Activated CD4-positive, alpha-beta T cell treated with anti-CD3 and anti-CD28 coated beads, Interleukin-2, amount 50 U/mL, for 4 hours (primary cell): ENCODE results near the gene OCA2.
"Not testable (repeated sequence)": the region's sequence is repeated elsewhere in the genome, so short reads cannot be mapped to it uniquely, and the experiment has no call there.

Experiments
- DNase-seq, 2 experiments: peaks; one replicate each; pipeline ENCODE4 v3.0.0-alpha.2; 2020

The OCA2 gene

DNA sequence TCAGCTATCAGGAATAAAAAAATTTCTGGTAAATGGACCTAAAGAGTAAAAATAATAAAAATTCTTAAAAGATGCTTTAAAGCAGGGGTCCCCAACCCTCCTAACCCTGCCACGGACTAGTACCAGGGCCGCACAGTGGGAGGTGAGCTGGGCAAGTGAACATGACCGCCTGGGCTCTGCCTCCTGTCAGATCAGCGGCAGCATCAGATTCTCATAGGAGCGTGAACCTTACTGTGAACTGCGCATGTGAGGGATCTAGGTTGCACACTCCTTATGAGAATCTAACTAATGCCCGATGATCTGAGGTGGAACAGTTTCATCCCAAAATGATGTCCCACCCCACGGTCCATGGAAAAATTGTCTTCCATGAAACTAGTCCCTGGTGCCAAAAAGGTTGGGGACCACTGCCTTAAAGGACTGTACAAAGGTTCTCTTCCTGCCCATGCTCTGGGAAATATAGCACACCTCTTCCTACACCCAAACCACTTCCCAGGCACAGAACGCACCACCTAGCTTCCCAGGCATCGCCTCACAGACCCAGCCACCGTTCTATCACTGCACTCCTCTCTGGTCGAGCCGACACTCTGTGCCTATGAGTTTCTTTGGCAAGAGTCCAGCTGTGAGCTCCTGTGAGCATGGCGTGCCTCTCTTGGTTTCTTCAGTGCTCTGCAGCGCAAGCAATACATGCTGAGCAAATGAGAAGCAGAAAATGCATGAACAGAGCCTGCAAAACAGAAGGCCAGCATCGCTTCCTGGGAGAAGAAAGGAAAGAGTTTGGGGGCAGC lies 104.9 kb downstream of the OCA2 start:
- no peak for DNase-seq

GRCh38 chr15:27993544-27993943 lies 105.6 kb downstream of the OCA2 start:
- DNase-seq: no peak

DNA sequence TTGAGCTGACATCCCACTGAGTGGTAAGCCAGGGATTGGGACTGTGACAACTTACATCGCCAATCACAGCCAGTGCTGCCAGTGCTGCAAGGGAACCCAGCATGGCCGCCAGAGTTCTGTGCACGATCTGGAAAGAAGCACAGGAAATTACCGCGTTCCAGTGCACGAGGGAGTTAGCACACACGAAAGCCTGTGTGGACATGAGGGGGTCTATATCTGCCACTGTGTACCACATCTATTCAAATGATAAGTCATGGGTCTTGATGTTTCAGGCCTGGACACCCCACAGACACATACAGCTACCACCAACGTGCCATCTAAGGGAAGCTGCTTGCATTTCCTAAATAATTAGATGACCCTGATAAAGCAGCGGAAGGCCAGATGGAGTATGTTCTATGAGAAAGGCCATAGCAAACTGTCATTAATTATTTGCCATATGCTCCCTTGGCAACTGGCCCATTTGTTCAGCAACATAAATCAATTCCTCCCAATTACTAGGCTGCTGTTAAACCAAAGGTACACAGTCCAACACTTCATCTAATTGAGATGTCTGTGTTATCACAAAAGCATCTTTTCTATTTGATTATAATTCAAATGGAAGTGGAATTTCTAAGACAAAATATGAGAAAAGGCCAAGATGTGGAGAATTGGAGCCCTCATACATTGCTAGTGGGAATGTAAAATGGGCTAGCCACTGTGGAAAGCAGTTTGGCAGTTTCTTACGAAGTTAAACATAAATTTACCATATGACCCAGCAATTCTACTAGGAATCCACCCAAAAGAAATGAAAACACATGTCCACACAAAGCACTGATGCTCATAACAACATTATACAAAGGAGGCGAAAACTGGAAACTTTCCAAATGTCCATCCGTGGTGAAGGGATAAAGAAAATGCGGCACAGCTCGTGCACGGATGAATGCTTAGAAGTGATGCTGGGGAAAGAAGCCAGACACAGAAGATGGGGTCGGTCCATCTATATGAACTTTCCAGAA lies 108.3 kb downstream of the OCA2 start:
- DNase-seq: no peak

- no peak for DNase-seq
These were observed 109.3 kb downstream of the OCA2 start for GRCh38 chr15:27989838-27990237.

DNA sequence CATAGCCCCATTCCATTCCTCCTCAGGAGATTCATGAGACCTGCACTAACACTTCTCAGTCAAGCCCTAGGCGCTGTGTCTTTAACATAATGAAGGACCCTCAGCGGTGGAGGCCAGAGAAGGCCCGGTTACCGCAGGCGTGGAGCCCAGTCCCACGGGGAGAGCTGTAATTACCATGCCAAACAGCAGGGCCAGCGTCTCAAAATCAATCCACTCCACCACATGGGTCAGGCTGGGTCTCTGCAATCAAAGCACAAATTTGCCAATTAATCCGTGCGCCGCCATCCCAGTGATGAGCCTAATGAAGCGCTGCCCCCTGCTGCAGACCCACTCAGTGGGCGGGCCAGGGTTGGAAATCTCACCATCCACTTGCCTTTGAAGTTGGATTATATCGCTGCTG lies 109.7 kb downstream of the OCA2 start:
- DNase-seq: no peak

DNA sequence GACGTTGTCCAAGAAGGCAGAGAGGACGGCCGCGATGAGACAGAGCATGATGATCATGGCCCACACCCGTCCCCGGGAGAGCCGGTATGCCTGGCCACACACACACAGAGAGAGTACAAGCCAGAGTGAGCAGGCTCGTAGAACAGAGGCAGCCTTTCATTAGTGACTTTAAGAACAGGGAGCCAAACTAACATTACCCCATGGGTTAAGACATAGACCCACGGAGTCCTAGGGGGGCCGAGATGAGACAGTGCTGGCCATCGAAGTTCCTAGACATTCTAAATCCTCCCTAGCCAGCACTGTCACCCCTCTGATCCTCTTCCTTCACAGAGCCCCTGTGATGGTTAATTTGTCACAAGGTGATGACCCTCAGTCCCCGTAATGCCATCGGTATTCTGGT lies 114.0 kb downstream of the OCA2 start:
- no peak for DNase-seq

- DNase-seq: no peak
These were observed 115.6 kb downstream of the OCA2 start for GRCh38 chr15:27983496-27983895.

DNA sequence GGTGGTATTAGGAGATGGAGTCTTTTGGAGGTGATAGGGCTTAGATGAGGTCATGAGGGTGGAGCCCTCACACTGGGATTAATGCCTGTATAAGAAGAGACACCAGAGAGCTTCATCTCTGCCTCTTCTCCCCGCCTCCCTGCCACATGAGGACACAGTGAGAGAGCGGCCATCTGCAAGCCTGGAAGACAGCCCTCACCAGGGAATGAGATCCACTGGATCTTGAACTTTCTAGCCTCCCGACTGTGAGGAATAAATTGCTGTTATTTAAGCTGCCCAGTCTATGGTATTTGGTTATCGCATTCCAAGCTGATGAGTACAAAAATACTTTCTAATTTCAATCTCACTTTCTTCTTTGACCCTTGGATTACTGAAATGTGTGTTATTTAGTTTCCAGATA lies 121.4 kb downstream of the OCA2 start:
- DNase-seq: no peak

GRCh38 chr15:27973886-27974285 lies 125.2 kb downstream of the OCA2 start:
- no peak for DNase-seq

DNA sequence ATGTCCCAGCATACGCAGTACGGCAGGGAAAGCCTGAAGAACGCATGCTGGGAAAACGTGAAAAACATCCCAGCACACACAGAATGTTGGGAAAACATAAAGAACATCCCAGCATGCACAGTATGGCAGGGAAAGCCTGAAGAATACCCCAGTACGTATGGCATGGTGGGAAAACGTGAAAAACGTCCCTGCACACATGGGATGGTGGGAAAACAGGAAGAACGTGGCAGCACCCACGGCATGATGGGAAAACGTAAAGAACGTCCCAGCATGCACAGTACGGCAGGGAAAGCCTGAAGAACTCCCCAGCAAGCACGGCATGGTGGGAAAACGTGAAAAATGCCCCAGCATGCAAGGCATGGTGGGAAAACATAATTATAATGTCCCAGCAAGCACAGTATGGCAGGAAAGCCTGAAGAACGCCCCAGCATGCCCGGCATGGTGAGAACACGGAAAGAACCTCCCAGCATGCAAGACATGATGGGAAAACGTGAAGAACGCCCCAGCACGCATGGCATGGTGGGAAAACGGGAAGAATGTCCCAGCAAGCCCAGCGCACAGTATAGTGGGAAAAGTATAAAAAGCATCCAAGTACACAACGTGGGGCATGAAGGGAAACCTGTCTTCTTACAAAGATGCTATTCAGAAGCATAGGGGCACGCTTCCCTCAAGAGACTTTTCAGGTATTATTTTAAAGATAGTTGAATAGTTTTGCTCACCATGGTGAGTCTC lies 128.3 kb downstream of the OCA2 start:
- no peak for DNase-seq

DNA sequence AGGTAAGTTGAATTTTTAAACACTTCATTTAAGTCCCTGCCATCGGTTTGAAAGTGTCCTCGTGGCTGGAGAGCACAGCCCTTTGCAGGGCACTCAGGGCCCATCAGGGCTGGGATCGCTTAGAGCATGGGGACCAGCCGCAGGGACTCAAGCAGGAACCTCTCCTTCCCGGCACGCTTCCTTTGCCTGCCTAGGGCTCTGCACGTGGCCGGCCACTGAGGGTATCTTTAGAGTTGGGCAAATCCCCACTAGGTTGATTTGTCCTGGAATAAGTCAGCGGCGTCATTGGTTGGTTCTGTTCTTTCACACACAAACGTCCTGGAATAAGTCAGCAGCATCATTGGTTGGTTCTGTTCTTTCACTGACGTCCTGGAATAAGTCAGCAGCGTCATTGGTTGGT lies 131.6 kb downstream of the OCA2 start:
- no peak for DNase-seq

GRCh38 chr15:27965546-27965945 lies 133.6 kb downstream of the OCA2 start:
- DNase-seq: no peak

GRCh38 chr15:27961801-27962200 lies 137.3 kb downstream of the OCA2 start:
- DNase-seq: no peak

- DNase-seq: no peak
These were observed 140.1 kb downstream of the OCA2 start for GRCh38 chr15:27958911-27959578.

GRCh38 chr15:27956285-27956684 lies 142.8 kb downstream of the OCA2 start:
- no peak for DNase-seq

DNA sequence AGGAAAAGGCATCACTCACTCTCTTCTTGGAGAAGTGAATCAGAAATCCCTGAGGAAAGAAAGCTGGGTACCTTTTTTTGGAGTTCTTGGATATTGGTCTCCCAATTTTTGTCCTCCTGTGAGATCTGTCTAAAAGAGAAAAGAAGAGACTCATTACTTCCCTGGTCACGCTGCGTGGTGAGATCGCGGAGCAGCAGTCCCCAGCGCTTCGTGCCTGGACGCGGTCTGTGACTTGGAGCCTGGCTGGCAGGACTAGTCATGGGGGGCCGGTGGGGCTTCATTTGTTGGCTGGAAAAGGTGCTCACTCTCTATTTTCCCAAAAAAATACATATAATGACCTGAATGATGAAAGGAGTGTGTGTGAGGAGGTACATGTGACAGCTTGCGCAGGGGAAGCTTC lies 144.0 kb downstream of the OCA2 start:
- DNase-seq: no peak

DNA sequence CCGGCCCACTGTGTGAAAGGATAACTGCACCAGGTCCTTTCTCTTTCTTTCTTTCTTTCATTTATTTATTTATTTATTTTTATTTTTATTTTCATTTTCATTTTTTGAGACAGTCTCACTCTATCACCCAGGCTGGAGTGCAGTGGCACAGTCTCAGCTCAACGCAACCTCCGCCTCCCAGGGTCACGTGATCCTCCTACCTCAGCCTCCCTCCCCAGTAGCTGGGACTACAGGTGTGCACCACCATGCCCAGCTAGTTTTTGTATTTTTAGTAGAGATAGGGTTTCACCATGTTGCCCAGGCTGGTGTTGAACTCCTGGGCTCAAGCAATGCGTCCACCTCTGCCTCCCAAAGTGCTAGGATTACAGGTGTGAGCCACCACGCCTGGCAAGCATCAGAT lies 146.5 kb downstream of the OCA2 start:
- DNase-seq: not testable (repeated sequence)

GRCh38 chr15:27951191-27951890 lies 147.8 kb downstream of the OCA2 start:
- no peak for DNase-seq

GRCh38 chr15:27949089-27949488 lies 150.0 kb downstream of the OCA2 start:
- DNase-seq: no peak

- DNase-seq: no peak
These were observed 159.9 kb downstream of the OCA2 start for GRCh38 chr15:27939246-27939645.

DNA sequence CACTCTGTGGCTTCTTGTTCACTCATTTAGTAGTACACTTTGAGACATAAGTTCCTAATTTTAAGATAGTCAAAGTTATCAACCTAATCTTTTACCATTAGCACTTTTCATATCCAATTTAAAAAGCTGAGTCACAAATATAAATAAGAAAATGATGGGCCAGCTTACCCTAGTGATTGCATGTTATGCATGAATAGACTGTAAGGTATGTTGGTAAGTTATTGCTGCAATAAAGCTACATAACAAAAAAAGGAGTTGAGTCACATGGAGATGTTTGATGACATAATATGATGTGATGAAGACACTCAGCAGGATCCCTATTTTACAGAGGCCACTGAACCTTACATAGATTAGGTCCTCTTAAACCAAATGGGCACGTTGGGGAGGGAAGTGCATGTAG lies 161.3 kb downstream of the OCA2 start:
- DNase-seq: no peak

GRCh38 chr15:27936164-27936563 lies 163.0 kb downstream of the OCA2 start:
- no peak for DNase-seq
